GM13977 (cell line): ENCODE results near the gene DUSP16.
A peak's percentile ranks its signal among the peaks of the same experiment; 100 is the strongest.

Experiments used
- DNase-seq: peaks from one replicate; pipeline ENCODE4 v3.0.0; 2012; ENCODE audit warnings: low spot score
- CTCF ChIP-seq: IDR thresholded peaks from 2 replicates; pipeline ENCODE4 v1.5.1; 2012; ENCODE audit warnings: mild to moderate bottlenecking, control low read depth; ENCODE audit not compliant: insufficient read depth; ENCODE audit errors: extremely low read depth, missing control alignments
- in situ Hi-C: fragments of 300-500 bp; cut with MboI; formaldehyde crosslinking; loops from one replicate; pipeline ENCODE4 v1.12.0; 2022; ENCODE audit warnings: low sequenced_read_pairs, low pct_unique_long_range_greater_than_20kb, mixed read lengths, inconsistent platforms; ENCODE audit not compliant: unreplicated experiment

The DUSP16 gene

GRCh38 chr12:12562585-12563261 lies at the start of gene DUSP16:
Gene DUSP16 (minus strand): TSS chr12:12562863. CDS start chr12:12521098, 41,765 bp downstream.
- in situ Hi-C loops: loop anchor here (25.0 kb wide), 1 partner anchor 175 kb away; no protein-coding TSS in a partner anchor
- peak; percentile 94 for DNase-seq
- TF ChIP-seq CTCF: peak; percentile 22

- no peak for TF ChIP-seq CTCF
- peak; percentile 46 for DNase-seq
- in situ Hi-C loops: no loop called here
Observed at GRCh38 chr12:12612358-12612757, 49.7 kb upstream of the DUSP16 start.

GRCh38 chr12:12611512-12612306 lies 49.0 kb upstream of the DUSP16 start, which contains the start of gene CREBL2:
Gene CREBL2 (plus strand): TSS chr12:12611876. CDS start chr12:12612173, 297 bp downstream.
- peak; percentile 88 for DNase-seq
- no peak for TF ChIP-seq CTCF
- in situ Hi-C loops: no loop called here

GRCh38 chr12:12610711-12611110 lies 48.0 kb upstream of the DUSP16 start:
- no peak for TF ChIP-seq CTCF
- no peak for DNase-seq
- in situ Hi-C loops: no loop called here

- in situ Hi-C loops: no loop called here
- no peak for DNase-seq
- no peak for TF ChIP-seq CTCF
Observed at GRCh38 chr12:12609692-12610091, 47.0 kb upstream of the DUSP16 start.

GRCh38 chr12:12608557-12608957 lies 45.9 kb upstream of the DUSP16 start:
- peak; percentile 58 for TF ChIP-seq CTCF
- peak; percentile 59 for DNase-seq
- in situ Hi-C loops: no loop called here
